HUDEP-2 (cell line): ENCODE measurements around the gene ARHGEF28.

Source experiments
- DNase-seq, 76 experiments: peaks; one replicate each; lab custom pipeline; 2025; ENCODE audit not compliant: unreplicated experiment in 76 of 76; lab: John Stamatoyannopoulos, UW

Gene ARHGEF28

GRCh38 chr5:73625944-73626811, at the start of gene ARHGEF28:
Gene ARHGEF28, plus strand, starts transcription at chr5:73626196. Its CDS starts 58,656 bp downstream, at chr5:73684852.
- DNase-seq = peak in 50 of 76 experiments; percentile 1 to 61 (median 32)

- DNase-seq = no peak
These were observed 43.5 kb upstream of the ARHGEF28 start for GRCh38 chr5:73582285-73583145.

GRCh38 chr5:73587923-73588322, 38.1 kb upstream of the ARHGEF28 start:
- no peak for DNase-seq

GRCh38 chr5:73591102-73591695, 34.8 kb upstream of the ARHGEF28 start:
- DNase-seq = peak in 48 of 76 experiments; percentile 3 to 77 (median 42)

- no peak for DNase-seq
These were observed 34.1 kb upstream of the ARHGEF28 start for GRCh38 chr5:73591698-73592501.

GRCh38 chr5:73592551-73592950, 33.4 kb upstream of the ARHGEF28 start:
- DNase-seq = no peak

- peak in 35 of 76 experiments; percentile 0 to 50 (median 15) for DNase-seq
These were observed 29.2 kb upstream of the ARHGEF28 start for GRCh38 chr5:73596705-73597328.

- DNase-seq = no peak
These were observed 26.6 kb upstream of the ARHGEF28 start for GRCh38 chr5:73599380-73599779.

GRCh38 chr5:73603998-73604397, 22.0 kb upstream of the ARHGEF28 start:
- no peak for DNase-seq

GRCh38 chr5:73605223-73606087, 20.5 kb upstream of the ARHGEF28 start:
- no peak for DNase-seq

- no peak for DNase-seq
These were observed 19.7 kb upstream of the ARHGEF28 start for GRCh38 chr5:73606206-73606753.

- DNase-seq = no peak
These were observed 18.8 kb upstream of the ARHGEF28 start for GRCh38 chr5:73607228-73607627.

- DNase-seq = no peak
These were observed 13.2 kb upstream of the ARHGEF28 start for GRCh38 chr5:73612799-73613198.

GRCh38 chr5:73615085-73615484, 10.9 kb upstream of the ARHGEF28 start:
- no peak for DNase-seq

- no peak for DNase-seq
These were observed 10.0 kb upstream of the ARHGEF28 start for GRCh38 chr5:73615947-73616346.

GRCh38 chr5:73617510-73618279, 8.3 kb upstream of the ARHGEF28 start:
- no peak for DNase-seq

- DNase-seq = no peak
These were observed 6.2 kb upstream of the ARHGEF28 start for GRCh38 chr5:73619606-73620333.
